AG04449 (cell line): ENCODE measurements around the gene PSMG4.

Experiments used
- CTCF ChIA-PET: fragments of 350-600 bp; formaldehyde crosslinking; extraction: SDS; loops from one replicate; lab custom pipeline; 2021; ENCODE audit warnings: antibody characterized with exemption; lab: Yijun Ruan, JAX
- POLR2A ChIA-PET: fragments of 400-600, 350-600 bp; formaldehyde crosslinking; extraction: SDS; loops from one replicate; lab custom pipeline; 2020; ENCODE audit warnings: antibody characterized with exemption, inconsistent platforms; lab: Yijun Ruan, JAX
- DNase-seq: peaks from one replicate; pipeline ENCODE4 v3.0.0-alpha.2; 2010; ENCODE audit warnings: low read depth, low spot score
- H3K4me3 ChIP-seq: 2 replicates; pipeline ENCODE4 v1.5.1; 2011; ENCODE audit warnings: low read depth, mild to moderate bottlenecking, control low read depth, low read length
- TF ChIP-seq, protein P1 (sequence below): IDR thresholded peaks from one replicate; pipeline ENCODE4 v1.5.1; 2011; ENCODE audit warnings: mild to moderate bottlenecking, moderate library complexity, low read length, control low read depth, inconsistent platforms; ENCODE audit not compliant: insufficient read depth; ENCODE audit errors: missing control alignments

Gene PSMG4

DNA sequence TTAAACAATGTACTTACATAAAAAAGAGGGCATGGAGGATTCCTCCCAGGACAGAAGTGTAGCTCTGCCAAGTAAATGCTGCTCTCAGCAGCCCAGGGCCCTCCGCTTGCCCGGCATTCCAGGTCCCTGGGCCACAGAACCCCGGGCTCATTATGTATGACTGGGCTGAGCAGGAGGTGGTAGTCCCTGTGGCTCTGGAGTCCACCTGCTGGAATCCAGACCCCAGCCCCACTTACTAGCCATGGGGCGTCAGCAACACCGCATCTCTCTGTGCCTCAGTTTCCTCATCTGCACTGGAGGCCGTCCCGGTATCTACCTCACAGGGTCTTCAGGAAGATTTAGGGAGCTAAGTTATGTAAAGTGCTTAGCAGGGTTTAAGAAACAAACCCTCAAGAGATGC lies 55.4 kb downstream of the PSMG4 start:
- H3K4me3 ChIP-seq = no peak overlapping the region
- ChIA-PET POLR2A (no interaction called here), CTCF (no interaction called here)
- TF ChIP-seq, protein P1, sequence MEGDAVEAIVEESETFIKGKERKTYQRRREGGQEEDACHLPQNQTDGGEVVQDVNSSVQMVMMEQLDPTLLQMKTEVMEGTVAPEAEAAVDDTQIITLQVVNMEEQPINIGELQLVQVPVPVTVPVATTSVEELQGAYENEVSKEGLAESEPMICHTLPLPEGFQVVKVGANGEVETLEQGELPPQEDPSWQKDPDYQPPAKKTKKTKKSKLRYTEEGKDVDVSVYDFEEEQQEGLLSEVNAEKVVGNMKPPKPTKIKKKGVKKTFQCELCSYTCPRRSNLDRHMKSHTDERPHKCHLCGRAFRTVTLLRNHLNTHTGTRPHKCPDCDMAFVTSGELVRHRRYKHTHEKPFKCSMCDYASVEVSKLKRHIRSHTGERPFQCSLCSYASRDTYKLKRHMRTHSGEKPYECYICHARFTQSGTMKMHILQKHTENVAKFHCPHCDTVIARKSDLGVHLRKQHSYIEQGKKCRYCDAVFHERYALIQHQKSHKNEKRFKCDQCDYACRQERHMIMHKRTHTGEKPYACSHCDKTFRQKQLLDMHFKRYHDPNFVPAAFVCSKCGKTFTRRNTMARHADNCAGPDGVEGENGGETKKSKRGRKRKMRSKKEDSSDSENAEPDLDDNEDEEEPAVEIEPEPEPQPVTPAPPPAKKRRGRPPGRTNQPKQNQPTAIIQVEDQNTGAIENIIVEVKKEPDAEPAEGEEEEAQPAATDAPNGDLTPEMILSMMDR = no peak
- DNase-seq = no peak

DNA sequence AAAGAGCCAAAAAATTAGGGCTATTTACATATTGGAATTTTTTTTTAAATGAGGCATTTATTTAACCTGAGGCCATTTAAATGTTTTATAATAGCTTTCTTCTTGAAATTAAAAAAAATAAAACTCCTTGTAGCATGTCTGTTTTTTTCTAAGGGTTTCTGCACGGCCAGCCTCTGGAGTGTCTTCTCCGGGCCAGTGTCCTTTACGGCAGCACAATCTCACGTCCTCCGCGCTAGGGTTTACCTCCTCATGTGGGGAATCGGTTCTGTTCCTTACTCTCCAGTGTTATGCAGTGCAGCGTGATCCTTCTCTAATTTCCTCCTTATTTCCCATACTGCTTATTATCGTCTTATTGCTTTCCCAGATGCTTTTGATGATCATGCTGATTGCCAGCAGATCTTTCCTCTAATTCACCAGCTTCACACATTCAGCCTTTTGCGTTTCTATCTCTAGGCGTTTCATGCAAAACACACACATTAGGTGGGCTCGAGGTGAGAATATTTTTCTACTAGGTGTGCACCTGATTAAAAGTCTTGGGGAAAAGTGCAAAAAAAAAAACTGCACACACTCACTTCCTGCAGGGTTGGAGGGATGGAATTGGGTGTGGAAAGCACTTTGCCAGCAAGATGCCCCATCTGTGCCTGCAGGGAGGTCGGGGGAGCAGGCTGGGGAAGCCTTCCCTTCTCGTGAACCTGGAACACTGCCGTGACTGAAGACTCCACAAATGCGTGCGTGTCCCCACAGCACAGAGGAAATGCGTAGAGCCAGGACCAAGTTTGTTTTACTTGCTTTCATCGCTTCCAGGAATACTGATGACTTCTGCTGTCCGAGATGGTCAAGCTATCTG lies 56.1 kb downstream of the PSMG4 start:
- TF ChIP-seq, protein P1 = no peak
- no peak for DNase-seq
- ChIA-PET POLR2A (no interaction called here), CTCF (no interaction called here)
- H3K4me3 ChIP-seq = no peak overlapping the region

DNA sequence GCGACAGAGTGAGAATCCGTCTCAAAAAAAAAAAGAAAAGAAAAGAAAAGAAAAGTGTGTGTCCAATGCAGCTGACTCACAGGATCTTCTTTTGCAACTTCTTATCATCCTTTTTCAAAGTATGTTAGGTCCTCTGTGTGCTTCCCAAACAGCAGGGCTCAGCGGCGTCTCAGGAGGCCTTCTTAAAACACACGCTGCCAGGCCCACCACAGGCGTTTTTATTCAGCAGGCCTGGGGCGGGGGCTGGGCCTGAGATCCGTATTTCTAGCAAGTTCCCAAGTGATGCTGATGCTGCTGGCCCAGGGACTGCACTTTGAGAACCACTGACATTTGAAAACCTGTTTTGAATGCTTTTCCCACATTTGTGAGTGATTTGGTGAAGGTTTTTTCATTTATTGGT lies 57.1 kb downstream of the PSMG4 start:
- ChIA-PET POLR2A (no interaction called here), CTCF (no interaction called here)
- no peak for DNase-seq
- no peak overlapping the region for H3K4me3 ChIP-seq
- TF ChIP-seq, protein P1 = no peak

DNA sequence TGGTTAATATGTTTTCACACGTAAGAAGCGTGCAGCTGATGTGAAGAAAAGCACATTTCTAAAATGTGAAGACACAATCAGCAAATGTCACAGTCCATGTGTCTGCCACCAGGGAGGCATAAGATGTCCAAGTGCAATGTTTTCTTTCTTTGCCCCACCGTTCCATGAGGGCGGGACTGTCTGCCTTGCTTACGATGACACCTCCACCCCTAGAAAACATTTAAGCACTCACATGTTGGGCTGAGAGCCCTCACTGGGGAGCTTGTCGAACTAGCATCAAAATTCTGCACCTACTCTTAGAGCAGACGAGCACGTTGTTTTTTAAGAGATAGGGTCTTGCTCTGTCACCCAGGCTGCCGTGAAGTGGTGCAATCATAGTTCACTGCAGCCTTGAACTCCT lies 57.6 kb downstream of the PSMG4 start:
- CTCF ChIA-PET = no interaction called here
- no peak overlapping the region for H3K4me3 ChIP-seq
- no peak for DNase-seq
- POLR2A ChIA-PET = no interaction called here
- TF ChIP-seq, protein P1 = no peak

DNA sequence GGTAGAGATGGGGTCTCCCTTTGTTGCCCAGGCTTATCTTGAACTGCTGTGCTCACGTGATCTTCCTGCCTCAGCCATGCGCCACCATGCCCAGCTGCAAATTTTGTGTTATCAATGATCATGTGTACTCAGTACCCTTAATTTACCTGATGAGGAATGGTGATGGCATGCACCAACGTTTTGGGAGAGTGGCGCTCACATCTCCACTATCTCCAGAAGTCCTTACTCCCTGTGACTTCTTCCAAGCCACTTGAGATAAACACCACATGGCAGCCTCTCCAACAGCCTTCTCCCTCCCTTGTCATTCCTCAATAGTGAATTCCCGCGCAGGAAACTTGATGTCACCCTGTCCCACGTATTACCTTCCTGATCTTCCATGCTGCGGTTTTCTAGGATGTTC lies 58.1 kb downstream of the PSMG4 start:
- POLR2A ChIA-PET = no interaction called here
- no peak overlapping the region for H3K4me3 ChIP-seq
- no peak for DNase-seq
- TF ChIP-seq, protein P1 = no peak
- CTCF ChIA-PET = no interaction called here
